ENCODE measurements around the gene B3GALT4.
"Not testable (repeated sequence)": the region's sequence is repeated elsewhere in the genome, so short reads cannot be mapped to it uniquely, and the experiment has no call there.

B3GALT4 gene

DNA sequence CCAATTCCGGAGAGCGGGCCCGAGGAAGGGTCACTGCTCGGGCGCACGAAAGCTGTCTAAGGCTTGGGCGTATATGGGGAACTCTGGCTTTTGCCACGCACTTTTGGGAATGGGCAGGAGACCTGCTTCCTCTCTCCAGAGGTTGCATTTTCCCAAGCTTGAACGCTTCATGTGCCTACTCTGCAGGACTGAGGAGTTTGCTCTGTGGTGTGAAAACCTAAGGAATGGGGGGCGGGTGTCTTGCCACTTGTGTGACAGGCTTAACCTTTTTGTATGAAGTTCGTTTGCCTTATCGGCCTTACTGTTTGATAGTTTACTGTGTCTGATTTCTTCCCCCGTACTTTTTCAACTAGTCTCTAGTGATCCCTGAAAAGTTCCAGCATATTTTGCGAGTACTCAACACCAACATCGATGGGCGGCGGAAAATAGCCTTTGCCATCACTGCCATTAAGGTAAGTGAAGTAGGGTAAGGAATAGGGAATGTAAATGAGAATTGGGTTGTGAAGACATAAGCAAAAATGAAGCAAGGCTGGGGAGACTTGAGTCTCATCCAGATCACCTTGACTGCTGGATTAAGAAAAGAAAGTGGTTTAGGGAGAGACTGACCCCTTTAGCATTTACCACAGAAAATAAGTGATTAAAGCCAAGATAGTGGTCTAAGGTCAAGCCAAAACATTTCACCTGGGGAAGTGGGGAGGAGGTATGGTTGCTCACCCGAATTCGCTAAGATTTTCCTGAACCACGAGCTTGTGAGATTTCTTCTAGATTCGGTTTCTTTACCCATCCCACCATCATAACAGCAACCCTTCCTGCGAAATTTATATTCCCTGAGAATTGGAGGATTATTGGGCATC is 4.4 kb upstream of the B3GALT4 start:
- DNase-seq = no peak

DNA sequence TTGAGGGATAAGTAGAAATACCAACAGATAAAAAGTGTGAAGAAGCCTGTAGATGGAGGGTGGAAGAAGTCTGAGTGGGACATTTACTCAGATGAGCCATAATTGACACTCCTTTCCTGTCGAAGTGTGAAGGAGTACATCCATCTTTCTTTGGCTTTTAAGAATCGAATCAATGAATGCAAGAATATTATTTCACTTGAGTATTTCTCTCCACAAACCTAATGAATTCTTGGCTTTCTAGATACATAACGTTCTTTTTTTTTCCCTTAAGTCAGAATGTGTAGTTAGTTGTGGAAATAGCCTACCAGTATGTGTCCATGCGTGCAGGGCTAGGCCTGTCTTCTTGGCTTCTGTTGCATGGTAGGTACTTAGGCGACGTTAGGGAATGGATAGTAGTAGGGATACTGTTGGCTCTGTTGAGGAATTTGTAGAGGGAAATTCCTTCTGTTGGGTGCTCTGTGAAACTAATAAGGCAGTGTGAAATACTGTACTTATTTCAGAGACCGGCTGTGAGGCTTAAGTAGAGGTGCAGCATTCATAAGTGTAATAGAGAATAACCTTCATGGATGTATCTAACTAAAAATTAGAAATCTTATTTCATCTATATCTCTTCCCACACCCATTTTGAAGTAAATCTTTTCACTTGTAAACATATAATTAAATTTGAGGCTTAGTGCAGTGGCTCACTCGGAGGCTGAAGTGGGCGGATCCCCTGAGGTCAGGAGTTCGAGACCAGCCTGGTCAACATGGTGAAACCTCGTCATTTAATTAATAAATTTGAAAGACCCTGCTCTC is 3.6 kb upstream of the B3GALT4 start:
- DNase-seq = no peak

GRCh38 chr6:33273924-33274902 is 2.7 kb upstream of the B3GALT4 start:
- no peak for DNase-seq

GRCh38 chr6:33275795-33276580 is 935 bp upstream of the B3GALT4 start:
- not testable (repeated sequence) for DNase-seq

DNA sequence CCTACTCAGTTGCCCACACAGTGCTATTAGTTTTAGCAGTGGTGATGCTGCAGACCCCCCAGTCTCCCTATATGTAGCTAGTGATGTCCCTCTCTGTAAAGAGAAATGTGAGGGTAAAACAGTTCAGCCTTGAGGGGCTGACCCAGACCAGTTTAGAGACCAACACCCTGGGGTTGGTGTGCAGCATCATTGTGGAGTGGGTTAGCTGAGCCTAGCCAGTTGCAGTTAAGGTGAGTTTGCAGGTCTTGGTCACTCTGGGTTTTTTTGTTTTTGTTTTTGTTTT is 401 bp upstream of the B3GALT4 start:
- DNase-seq = no peak

DNA sequence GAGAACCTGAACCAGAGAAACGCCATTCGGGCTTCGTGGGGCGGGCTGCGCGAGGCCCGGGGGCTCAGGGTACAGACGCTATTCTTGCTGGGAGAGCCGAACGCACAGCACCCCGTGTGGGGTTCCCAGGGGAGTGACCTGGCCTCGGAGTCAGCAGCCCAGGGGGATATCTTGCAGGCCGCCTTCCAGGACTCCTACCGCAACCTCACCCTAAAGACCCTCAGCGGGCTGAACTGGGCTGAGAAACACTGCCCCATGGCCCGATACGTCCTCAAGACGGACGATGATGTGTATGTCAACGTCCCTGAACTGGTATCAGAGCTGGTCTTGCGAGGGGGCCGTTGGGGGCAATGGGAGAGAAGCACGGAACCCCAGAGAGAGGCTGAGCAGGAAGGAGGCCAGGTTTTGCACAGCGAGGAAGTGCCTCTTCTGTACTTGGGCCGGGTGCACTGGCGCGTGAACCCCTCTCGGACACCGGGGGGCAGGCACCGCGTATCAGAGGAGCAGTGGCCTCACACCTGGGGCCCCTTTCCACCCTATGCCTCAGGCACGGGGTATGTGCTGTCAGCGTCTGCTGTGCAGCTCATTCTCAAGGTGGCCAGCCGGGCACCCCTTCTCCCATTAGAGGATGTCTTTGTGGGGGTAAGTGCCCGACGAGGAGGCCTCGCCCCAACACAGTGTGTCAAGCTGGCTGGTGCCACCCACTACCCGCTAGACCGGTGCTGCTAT is 904 bp downstream of the B3GALT4 start:
- DNase-seq = no peak

DNA sequence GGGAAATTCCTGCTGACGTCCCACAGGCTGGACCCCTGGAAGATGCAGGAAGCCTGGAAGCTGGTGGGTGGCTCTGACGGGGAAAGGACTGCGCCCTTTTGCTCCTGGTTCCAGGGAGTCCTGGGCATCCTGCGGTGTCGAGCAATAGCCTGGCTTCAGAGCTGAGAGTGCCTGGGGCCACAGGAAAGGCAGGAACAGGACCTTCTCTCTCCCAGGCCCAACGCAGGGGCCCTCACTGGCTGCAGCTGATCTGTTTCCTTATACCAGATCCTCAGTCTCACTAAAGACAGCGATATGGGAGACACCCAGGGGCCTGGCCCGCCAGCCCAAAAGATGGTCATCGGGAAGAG is 1.4 kb downstream of the B3GALT4 start:
- no peak for DNase-seq

DNA sequence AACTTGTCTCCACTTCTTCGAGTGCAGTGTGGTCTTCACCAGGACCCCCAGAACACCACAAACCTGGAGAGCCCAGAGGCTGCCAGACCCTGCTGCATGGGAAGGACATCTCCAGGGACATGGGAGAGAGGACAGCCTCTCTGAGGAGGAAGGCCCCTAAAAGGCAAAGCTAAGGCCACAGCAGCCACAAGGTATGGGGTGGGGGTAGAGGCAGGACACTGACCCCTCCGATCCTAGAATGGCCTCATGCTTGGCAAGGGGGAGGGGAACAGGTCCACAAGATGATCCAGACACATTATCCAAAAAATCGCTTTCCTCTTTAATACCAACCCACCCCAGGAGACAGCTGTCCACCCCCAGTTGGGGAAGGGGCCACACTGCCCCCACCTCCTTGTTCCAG is 1.9 kb downstream of the B3GALT4 start:
- no peak for DNase-seq

- DNase-seq = no peak
These were observed 2.4 kb downstream of the B3GALT4 start for GRCh38 chr6:33279257-33279695.

GRCh38 chr6:33279971-33280511 is 3.1 kb downstream of the B3GALT4 start:
- DNase-seq = peak; percentile 65

- DNase-seq = no peak
These were observed 3.6 kb downstream of the B3GALT4 start for GRCh38 chr6:33280539-33280938.

- DNase-seq = not testable (repeated sequence)
These were observed 8.3 kb downstream of the B3GALT4 start for GRCh38 chr6:33285214-33285613.

- DNase-seq = no peak
These were observed 10.3 kb downstream of the B3GALT4 start for GRCh38 chr6:33286946-33287914.

- no peak for DNase-seq
These were observed 11.4 kb downstream of the B3GALT4 start for GRCh38 chr6:33288141-33288920.

DNA sequence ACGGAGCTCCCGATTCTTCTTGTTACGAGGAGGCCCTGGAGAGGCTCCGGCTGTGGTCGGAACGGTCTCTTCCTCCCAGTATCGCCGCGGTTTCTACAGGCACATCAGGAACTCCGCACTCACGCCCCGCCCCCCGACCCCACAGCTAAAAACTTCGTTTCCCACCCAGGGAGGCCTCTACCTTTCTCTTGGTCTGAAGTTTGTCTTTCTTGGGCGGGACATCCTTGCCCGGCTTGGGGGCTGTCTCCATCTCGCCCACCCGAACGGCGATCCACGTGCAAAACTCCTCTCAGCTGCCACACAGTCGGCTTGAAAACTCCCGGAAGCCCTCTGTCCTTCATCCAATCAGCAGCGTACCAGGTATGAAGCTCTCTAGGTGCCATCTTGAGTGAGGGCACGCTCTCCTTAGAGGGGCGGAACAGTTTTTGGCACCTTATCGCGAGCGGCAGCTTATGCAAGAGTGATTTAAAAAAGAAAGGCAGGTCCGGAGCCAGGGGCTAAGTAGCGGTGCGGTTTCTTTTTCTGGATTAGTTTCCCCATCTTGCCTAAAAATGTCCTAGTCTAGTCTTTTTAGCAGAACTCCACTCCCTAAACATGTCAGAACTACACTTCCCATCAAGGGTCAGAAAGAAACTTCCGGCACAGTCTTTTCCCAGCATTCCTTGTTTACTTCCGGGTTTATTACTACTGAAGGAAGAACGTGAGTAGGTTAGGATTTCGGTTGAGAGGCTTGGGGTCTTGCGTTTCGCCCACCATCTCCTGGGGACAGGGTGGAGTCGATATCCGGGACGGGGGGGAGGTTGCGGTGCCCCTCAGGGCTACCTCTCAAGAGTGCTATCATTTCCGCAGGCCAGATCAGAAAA is 12.2 kb downstream of the B3GALT4 start, which contains the start of the genes PFDN6 and WDR46:
Gene PFDN6 (plus strand): TSS at position 681 of the 863 bp plus-strand sequence. CDS start 256 bp downstream, outside the sequence.
Gene WDR46 (minus strand): TSS at position 319 of the 863 bp plus-strand sequence. CDS start 69 bp downstream, at position 250.
- peak; percentile 78 for DNase-seq

DNA sequence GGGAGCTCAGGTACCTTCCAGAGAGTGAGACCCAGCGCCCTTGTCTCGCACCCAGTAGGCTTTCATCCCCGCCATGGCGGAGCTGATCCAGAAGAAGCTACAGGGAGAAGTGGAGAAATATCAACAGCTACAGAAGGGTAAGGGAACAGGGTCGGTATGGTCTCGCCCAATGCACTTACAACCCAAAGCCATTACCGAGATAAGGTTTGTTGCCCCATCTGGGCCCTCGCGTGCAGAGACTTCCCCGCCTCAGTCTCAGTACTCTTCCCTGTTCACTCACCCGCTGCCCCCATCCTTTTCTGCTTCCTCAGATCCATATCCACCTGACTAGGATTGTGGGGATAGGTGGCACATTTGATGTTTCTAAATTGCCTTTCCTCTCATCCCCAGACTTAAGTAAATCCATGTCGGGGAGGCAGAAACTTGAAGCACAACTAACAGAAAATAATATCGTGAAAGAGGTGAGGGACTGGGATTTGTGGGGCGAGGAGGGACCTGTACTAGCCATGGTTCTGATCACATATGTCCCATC is 12.9 kb downstream of the B3GALT4 start:
- no peak for DNase-seq

DNA sequence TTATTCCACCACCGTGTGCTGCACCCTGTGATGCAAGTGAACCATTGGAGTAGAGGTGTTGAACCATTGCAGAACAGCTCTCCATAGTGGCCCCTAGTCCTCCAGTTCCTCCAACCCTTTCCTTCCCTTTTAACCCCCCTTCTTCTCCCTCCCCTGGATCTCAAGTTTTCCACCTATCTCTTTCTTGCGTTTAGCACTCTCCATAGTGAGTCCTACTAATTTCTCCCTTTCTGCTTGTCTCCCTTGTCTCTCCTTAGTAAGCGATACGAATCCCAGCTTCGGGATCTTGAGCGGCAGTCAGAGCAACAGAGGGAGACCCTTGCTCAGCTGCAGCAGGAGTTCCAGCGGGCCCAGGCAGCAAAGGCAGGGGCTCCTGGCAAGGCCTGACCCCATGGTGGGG is 13.5 kb downstream of the B3GALT4 start:
- no peak for DNase-seq
